ENCODE data around the gene FAM117B.
"Not testable (repeated sequence)": the region's sequence is repeated elsewhere in the genome, so short reads cannot be mapped to it uniquely, and the experiment has no call there.

FAM117B gene

DNA sequence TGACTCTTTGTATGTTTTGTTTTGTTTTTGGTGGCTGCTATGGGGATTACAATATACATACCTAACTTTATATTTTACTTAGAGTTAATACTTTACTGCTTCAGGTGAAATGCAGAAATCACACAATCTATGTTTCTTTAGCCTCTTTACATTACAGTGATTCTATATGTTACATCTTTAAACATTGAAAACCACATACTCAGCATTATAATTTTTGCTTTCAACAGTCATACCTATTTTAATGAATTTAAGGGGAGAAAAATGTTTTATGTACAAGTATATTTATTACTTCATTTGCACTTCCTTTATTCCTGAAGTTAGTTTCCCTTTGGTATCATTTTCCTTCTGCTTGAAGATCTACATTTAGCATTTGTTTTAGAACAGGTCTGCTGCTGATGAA, 23.1 kb downstream of the FAM117B start:
- H3K36me3 ChIP-seq, result no peaks in the 10 kb centered on the region
- no peak overlapping the region for H3K4me3 ChIP-seq (ENCODE audit: low read depth, low read length)
- no peak overlapping the region for H3K27ac ChIP-seq
- DNase-seq, result no peak
- TF ChIP-seq CTCF (IDR thresholded peaks at IDR 0.05; ENCODE audit: low read depth, low read length), result no peak
- H3K27me3 ChIP-seq (ENCODE audit: insufficient read depth, low read depth, severe bottlenecking), result no peaks in the 10 kb centered on the region
- H3K9me3 ChIP-seq (ENCODE audit: severe bottlenecking), result no peaks in the 10 kb centered on the region

DNA sequence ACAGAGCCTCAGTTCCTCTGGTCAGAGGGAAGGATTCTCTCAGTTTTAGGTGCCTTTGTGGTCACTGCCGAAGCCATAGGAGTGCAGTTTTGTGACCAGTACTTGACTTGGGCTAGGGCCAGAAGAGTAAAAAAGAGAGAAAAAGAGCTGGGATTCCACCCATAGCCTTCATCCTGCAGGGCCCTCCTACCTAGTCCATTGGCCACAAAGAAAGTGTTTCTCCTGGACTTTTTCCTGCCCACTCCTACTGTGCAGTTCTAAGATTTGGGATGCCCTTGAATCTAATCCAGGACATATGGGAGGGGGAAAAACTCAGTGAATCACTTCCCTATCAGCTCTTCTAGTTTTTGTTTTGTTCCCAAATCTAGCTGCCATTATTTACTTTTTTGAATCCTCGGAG, 26.0 kb downstream of the FAM117B start:
- no peak overlapping the region for H3K27ac ChIP-seq
- H3K9me3 ChIP-seq (ENCODE audit: severe bottlenecking), result no peaks in the 10 kb centered on the region
- no peaks in the 10 kb centered on the region for H3K27me3 ChIP-seq (ENCODE audit: insufficient read depth, low read depth, severe bottlenecking)
- H3K36me3 ChIP-seq, result no peaks in the 10 kb centered on the region
- DNase-seq, result no peak
- no peak overlapping the region for H3K4me3 ChIP-seq (ENCODE audit: low read depth, low read length)
- TF ChIP-seq CTCF (IDR thresholded peaks at IDR 0.05; ENCODE audit: low read depth, low read length), result no peak

DNA sequence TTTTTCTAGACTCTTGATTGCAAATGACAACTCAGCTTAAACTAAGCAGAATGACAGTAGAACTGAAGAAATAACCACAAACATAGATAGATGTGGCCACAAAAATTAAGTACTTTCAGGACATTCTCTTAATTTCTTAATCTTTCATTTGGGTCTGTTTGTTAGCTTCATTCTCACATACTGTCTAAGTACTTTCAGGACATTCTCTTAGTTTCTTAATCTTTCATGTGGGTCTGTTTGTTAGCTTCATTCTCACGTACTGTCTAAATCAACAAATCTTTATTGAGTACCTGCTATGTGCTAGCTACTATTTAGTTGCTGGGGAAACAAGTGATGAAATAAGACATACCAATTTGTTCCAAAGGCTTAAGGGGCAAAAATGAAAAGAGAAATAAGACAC, 35.1 kb downstream of the FAM117B start:
- TF ChIP-seq CTCF (IDR thresholded peaks at IDR 0.05; ENCODE audit: low read depth, low read length), result no peak
- no peak overlapping the region for H3K27ac ChIP-seq
- DNase-seq, result no peak
- H3K9me3 ChIP-seq (ENCODE audit: severe bottlenecking), result no peaks in the 10 kb centered on the region
- H3K27me3 ChIP-seq (ENCODE audit: insufficient read depth, low read depth, severe bottlenecking), result no peaks in the 10 kb centered on the region
- no peaks in the 10 kb centered on the region for H3K36me3 ChIP-seq
- H3K4me3 ChIP-seq (ENCODE audit: low read depth, low read length), result no peak overlapping the region

DNA sequence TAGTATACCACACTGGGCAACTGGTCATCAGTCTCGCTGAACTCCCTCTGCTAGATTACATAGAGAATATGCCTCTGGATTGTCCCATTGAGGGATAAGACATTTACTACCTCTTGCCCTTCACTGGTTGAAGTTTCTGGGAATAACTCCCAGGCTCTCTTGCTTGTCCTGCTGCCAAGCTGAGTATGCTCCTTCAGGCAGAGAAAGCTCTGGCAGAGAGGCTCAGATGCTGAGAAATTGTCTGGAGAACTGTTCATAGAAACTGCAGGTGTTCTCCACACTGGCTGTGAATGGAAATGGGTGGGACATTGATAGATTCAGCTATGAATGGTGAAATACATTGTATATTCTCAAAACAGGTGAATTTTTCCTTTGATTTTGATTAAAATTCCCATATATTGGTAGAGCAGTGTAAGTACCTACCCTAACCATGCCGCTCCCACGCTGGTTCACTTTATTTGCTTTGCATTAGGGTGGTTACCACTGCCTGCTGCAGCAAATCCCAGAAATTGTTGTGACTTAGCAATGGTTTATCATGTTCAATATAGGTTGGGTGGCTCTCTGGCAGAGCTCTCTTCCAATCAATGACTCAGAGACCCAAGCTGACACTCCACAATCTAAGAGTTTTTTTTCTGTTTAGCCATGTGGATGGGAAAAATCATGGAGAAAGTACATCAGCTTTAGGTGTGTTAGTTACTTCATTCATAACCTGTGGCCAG, 36.7 kb downstream of the FAM117B start:
- no peaks in the 10 kb centered on the region for H3K9me3 ChIP-seq (ENCODE audit: severe bottlenecking)
- no peak overlapping the region for H3K4me3 ChIP-seq (ENCODE audit: low read depth, low read length)
- DNase-seq, result no peak
- no peak overlapping the region for H3K27ac ChIP-seq
- H3K27me3 ChIP-seq (ENCODE audit: insufficient read depth, low read depth, severe bottlenecking), result no peaks in the 10 kb centered on the region
- no peak for TF ChIP-seq CTCF (IDR thresholded peaks at IDR 0.05; ENCODE audit: low read depth, low read length)
- H3K36me3 ChIP-seq, result no peaks in the 10 kb centered on the region

GRCh38 chr2:202675097-202675496, 40.3 kb downstream of the FAM117B start:
- not testable (repeated sequence) for H3K4me3 ChIP-seq (ENCODE audit: low read depth, low read length); H3K9me3 ChIP-seq (ENCODE audit: severe bottlenecking); H3K36me3 ChIP-seq; H3K27me3 ChIP-seq (ENCODE audit: insufficient read depth, low read depth, severe bottlenecking); DNase-seq; H3K27ac ChIP-seq

DNA sequence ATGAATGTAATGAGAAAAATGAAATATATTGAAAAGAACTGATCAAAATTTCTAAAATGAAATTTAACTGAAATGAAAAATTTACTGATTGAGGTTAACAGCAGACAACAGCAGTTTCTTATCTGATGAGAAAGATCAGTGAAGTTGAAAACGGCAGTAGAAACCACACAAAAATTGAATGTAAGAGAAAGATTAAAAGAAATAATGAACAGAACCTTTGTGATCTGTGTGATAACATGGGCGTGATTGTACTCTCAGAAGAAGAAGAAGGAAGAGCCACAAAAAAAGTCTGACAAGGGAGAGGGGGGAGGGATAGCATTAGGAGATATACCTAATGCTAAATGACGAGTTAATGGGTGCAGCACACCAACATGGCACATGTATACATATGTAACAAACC, 45.2 kb downstream of the FAM117B start:
- DNase-seq, result no peak
- no peaks in the 10 kb centered on the region for H3K27me3 ChIP-seq (ENCODE audit: insufficient read depth, low read depth, severe bottlenecking)
- no peaks in the 10 kb centered on the region for H3K36me3 ChIP-seq
- no peak for TF ChIP-seq CTCF (IDR thresholded peaks at IDR 0.05; ENCODE audit: low read depth, low read length)
- H3K9me3 ChIP-seq (ENCODE audit: severe bottlenecking), result no peaks in the 10 kb centered on the region
- no peak overlapping the region for H3K4me3 ChIP-seq (ENCODE audit: low read depth, low read length)
- H3K27ac ChIP-seq, result no peak overlapping the region
